GM03348 (cell line): ENCODE data around the gene ZNF77.
"Not testable (repeated sequence)": the region's sequence is repeated elsewhere in the genome, so short reads cannot be mapped to it uniquely, and the experiment has no call there.

Experiments
- DNase-seq: peaks from one replicate; pipeline ENCODE4 v3.0.0; 2012; ENCODE audit warnings: low spot score

ZNF77 gene

GRCh38 chr19:2917275-2918184, 27.2 kb downstream of the ZNF77 start:
- DNase-seq, result no peak

DNA sequence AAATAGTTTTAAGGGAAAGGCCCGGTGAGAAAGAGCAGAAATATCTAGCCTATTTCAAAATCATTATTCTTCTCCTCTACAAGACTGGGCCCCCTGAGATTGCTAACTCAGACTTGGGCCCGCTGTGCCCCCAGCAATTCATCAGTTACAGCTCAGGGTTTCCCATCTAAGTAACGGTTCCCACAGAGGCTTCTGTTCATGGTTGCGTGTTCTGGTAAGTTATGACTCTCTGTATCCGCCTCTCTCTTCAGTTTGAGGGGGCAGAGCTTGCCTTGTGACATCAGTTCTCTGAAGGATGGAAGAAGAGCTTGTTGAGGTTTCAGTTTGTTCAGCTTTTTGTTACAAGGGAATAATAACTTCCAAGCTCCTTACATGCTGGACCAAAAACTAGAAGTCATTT, 32.5 kb downstream of the ZNF77 start:
- no peak for DNase-seq

DNA sequence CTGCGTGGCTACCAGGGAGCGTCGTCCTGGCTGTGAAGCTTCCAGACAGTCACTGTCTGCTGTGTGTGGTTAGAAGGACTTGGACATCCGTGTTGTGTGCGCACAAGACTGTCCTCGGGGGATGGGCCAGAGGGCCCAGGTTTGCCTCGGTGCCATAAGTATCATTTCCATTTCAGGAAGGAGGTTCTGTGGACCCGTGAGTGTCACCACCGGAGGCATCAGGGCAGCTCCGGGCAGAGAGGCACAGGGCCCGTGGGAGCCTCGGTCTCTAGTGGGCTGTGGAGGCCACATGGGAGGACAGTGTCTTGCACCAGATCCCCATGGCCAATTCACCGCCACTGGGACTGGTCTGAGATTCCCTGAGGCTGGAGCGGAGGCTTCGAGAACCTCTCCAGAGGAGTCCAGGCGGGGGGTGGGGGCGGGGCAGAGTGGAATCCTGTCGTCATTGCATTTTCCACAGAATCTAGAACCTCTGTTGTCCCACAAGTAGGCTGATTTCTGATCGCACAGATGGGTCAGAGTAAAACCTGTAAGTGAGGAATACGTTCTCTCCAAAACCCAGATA, 38.1 kb downstream of the ZNF77 start:
- no peak for DNase-seq

- DNase-seq, result no peak
Measured at GRCh38 chr19:2905918-2906519, 38.8 kb downstream of the ZNF77 start.

DNA sequence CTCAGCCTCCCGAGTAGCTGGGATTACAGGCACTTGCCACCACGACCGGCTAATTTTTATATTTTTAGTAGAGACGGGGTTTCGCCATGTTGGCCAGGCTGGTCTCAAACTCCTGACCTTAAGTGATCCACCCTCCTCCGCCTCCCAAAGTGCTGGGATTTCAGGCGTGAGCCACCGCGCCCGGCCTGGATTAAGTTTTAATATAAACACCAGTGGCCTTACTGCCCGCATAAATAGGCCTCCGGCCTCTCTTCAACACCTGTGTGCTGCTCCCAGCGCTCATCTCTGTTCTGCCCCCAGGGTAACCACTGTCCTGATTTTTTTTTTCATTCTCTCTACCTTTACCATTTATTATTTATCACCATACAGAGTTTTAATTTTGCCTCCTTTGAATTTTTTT, 41.4 kb downstream of the ZNF77 start:
- not testable (repeated sequence) for DNase-seq

- DNase-seq, result no peak
Measured at GRCh38 chr19:2902590-2903218, 42.1 kb downstream of the ZNF77 start.

- peak; percentile 100 for DNase-seq
Measured at GRCh38 chr19:2900296-2901252, 44.2 kb downstream of the ZNF77 start, which contains the start of gene ZNF57. Gene ZNF57 (plus strand): TSS chr19:2900928. CDS start chr19:2901046, 118 bp downstream.

GRCh38 chr19:2896694-2897093, 48.1 kb downstream of the ZNF77 start:
- no peak for DNase-seq

DNA sequence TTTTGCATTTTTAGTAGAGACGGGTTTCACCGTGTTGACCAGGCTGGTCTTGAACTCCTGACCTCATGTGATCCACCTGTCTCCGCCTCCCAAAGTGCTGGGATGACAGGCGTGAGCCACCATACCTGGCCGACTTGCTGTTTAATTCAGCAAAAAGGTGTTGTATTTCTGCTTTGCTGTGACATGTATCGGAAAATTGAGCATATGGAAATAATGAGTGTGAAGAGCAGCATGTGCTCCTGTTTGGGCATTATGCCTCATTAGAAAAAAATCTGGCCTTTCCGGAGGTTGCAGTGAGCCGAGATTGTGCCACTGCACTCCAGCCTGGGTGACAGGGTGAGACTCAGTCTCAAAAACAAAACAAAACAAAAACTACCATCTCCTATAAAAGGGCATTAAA, 54.2 kb downstream of the ZNF77 start:
- DNase-seq, result not testable (repeated sequence)

DNA sequence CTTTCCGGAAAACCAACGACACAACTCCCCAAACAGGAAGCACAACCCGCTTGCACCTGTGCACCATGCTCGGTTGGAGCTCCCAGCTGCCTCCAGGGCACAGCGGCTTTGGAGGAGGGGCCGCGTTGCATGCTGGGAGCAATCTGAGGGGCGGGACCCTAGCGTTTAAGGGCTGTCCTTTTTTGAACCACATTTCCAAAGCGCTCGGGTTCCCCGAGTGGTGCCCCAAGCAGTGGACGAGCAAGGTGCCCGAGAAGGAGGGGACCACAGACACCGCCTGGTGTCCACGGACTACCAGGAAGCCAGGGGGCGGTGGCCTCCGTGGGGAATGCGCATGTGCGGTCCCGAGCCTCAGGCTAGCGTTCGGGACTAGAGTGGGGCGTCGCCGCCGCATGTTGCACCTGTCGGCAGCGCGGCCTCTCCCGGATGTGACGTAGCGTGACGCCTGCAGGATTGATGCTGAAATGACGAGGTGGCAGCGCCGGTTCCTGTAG, 56.0 kb downstream of the ZNF77 start:
- DNase-seq, result no peak

DNA sequence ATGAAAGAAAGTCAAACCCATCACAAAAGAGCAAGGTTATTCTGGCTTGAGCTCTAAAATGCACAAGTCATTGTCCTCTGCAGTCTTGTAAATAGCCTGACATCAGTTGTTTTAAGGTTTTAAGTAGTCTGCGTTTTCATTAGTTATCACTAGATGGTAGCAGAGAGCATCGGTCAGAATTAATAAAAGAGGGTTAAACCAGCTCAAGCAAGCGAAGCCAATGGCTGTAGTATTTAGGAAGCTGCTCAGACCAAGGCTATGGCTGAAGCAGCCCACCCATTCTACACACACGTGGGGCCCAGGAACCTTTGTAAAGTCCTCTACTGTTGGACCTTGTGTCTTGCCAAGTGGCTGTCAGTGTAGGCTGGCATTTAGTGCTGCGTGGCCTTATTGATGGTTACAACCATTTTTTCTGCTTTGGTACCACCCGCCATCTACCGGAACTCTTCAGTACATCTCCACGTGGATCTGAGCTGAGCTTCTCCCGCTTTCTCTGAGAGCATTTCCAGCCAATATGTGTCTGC, 57.3 kb downstream of the ZNF77 start:
- peak; percentile 80 for DNase-seq

DNA sequence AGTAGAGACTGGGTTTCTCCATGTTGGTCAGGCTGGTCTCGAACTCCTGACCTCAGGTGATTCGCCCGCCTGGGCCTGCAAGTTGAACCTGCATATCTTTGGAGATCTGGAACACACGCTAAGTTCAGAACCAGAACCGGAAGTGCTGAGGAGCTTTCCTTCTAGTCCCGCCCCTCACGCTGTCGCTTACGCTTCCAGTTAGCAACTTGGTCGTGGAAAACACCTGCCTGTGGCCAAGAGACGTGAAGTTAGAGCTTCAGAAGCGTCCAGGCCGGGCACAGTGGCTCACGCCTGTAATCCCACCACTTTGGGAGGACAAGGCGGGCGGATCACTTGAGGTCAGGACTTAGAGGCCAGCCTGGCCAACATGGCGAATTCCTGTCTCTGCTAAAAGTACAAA, 59.0 kb downstream of the ZNF77 start:
- no peak for DNase-seq

GRCh38 chr19:2883686-2884439, 60.9 kb downstream of the ZNF77 start:
- DNase-seq, result no peak
